ENCODE results near the gene GORAB. TPM values are rescaled to one million over a fixed set of nuclear protein-coding genes. Genes with fewer than 3 reads are reported as not detected.

The GORAB gene
- total and polyA plus RNA-seq, 2 of the 8 experiments (the other 6 are each of a cell fraction or from before 2014, with no cell fraction given): 4.0 to 9.6 TPM

- Histone ChIP-seq H2AFZ (ENCODE audit: low read length) (no peak overlapping the region), H3K4me1 (replicated peaks in 1 of 4; ENCODE audit: control insufficient read depth in 3 of 4, insufficient read depth in 4 of 4, low read length in 3 of 4) (no peaks in the 10 kb centered on the region), H2BK120ac (replicated peaks; ENCODE audit: low read depth, low read length) (no peak overlapping the region), H3K4ac (replicated peaks; ENCODE audit: insufficient read length, low read depth, low read length) (no peak overlapping the region), H3K23me2 (ENCODE audit: low read depth, low read length) (no peaks in the 10 kb centered on the region), H4K5ac (ENCODE audit: insufficient read length, low read depth, low read length) (no peak overlapping the region), H2AK5ac (ENCODE audit: low read depth, low read length) (no peak overlapping the region), H3K79me2 (ENCODE audit: control insufficient read depth in 1 of 2, insufficient read depth in 2 of 2, low read length in 2 of 2) (no peaks in the 10 kb centered on the region), H3K4me3 (ENCODE audit: extremely low read depth in 1 of 4, insufficient read depth in 2 of 4, low read depth in 3 of 4, low read length in 4 of 4) (no peak overlapping the region), H3K79me1 (ENCODE audit: low read depth, low read length) (no peaks in the 10 kb centered on the region), H3K36me3 (ENCODE audit: control insufficient read depth in 2 of 4, insufficient read depth in 4 of 4, low read length in 3 of 4) (peaks cover 6 to 85% (median 43%) of the 10 kb centered on the region in 4 experiments), H2BK12ac (ENCODE audit: low read depth, low read length) (no peak overlapping the region), H4K8ac (ENCODE audit: extremely low read depth, insufficient read depth, low read length) (no peak overlapping the region), H3K14ac (ENCODE audit: insufficient read length) (no peak overlapping the region), H2BK15ac (ENCODE audit: low read length) (no peak overlapping the region), H3K4me2 (ENCODE audit: insufficient read depth in 1 of 2, low read depth in 2 of 2, low read length in 2 of 2) (no peak overlapping the region), H2BK5ac (ENCODE audit: low read depth, low read length) (no peak overlapping the region), H3K27me3 (replicated peaks in 1 of 4; ENCODE audit: control insufficient read depth in 3 of 4, extremely low read depth in 1 of 4, insufficient read depth in 3 of 4, low read length in 3 of 4) (no peaks in the 10 kb centered on the region), H3K27ac (ENCODE audit: low read depth, low read length) (no peak overlapping the region), H4K20me1 (replicated peaks in 1 of 2; ENCODE audit: control insufficient read depth in 1 of 2, insufficient read depth in 2 of 2, low read length in 2 of 2) (no peaks in the 10 kb centered on the region), H2BK20ac (ENCODE audit: low read length) (no peak overlapping the region), H3K18ac (ENCODE audit: extremely low read depth, low read length) (no peak overlapping the region), H3K9me3 (ENCODE audit: insufficient read depth in 2 of 2, low read depth in 1 of 2, low read length in 1 of 2) (no peaks in the 10 kb centered on the region), H3K23ac (ENCODE audit: insufficient read length) (no peak overlapping the region), H3K9ac (replicated peaks in 1 of 4; ENCODE audit: extremely low read depth in 1 of 4, low read depth in 3 of 4, low read length in 3 of 4) (no peak overlapping the region), H4K91ac (replicated peaks; ENCODE audit: insufficient read length, low read length) (no peak overlapping the region), H3K56ac (replicated peaks; ENCODE audit: insufficient read length, low read depth, low read length) (no peak overlapping the region)
- no peak for FAIRE-seq
- TF ChIP-seq ZNF274 (IDR thresholded peaks at IDR 0.05; ENCODE audit: borderline replicate concordance, extremely low read depth, low read length) (no peak), RNF2 (IDR thresholded peaks at IDR 0.05; ENCODE audit: borderline replicate concordance, low read depth, low read length, missing control alignments, poor library complexity, severe bottlenecking) (no peak), NANOG (IDR thresholded peaks at IDR 0.05; ENCODE audit: insufficient read depth, low read depth, low read length, poor library complexity, severe bottlenecking) (no peak), EGR1 (IDR thresholded peaks at IDR 0.05; ENCODE audit: borderline replicate concordance, low read depth, low read length) (no peak), KDM1A (IDR thresholded peaks at IDR 0.05; ENCODE audit: borderline replicate concordance, low read length) (no peak), SIRT6 (IDR thresholded peaks at IDR 0.05; ENCODE audit: low read length) (no peak), PHF8 (conservative IDR thresholded peaks at IDR 0.05; ENCODE audit: low read depth, low read length) (no peak), HDAC6 (IDR thresholded peaks at IDR 0.05; ENCODE audit: low read depth, low read length) (no peak)
- ChIA-PET POLR2A (ENCODE audit: partially characterized antibody) (no interaction called here), CTCF (ENCODE audit: partially characterized antibody) (interaction anchor here (1.7 kb wide), 1 partner anchor 54 kb away, joined by 3 read pairs; no protein-coding TSS in a partner anchor)
- 96% methylated on average over 1 of the region's 1 CpG; no CpG with 5 or more reads in 1 of the 2 experiments for WGBS, 2 experiments (ENCODE audit: extremely low coverage in 1 of 2, insufficient coverage in 1 of 2, insufficient read length in 1 of 2, insufficient replicate concordance in 2 of 2, low coverage in 1 of 2, low lambda C conversion rate in 2 of 2, missing lambda C conversion rate in 1 of 2)
- no peak for DNase-seq (ENCODE audit: low read depth in 1 of 2, low spot score in 2 of 2)
Observed at GRCh38 chr1:170545476-170545875, 13.5 kb downstream of the GORAB start.

Measured in H1 (cell line).